Measurements from ENCODE around the gene UQCRC2.

Gene UQCRC2

GRCh38 chr16:21959050-21959449 lies 5.9 kb downstream of the UQCRC2 start:
- H3K4me3 ChIP-seq (replicated peaks; ENCODE audit: low read depth, low read length) = no peak overlapping the region
- no peak for TF ChIP-seq CTCF (IDR thresholded peaks at IDR 0.05; ENCODE audit: low read depth, low read length, missing control alignments)
- no peak for DNase-seq (ENCODE audit: extremely low read depth, low read depth)

GRCh38 chr16:21962475-21962874 lies 9.3 kb downstream of the UQCRC2 start:
- H3K4me3 ChIP-seq (replicated peaks; ENCODE audit: low read depth, low read length) = no peak overlapping the region
- no peak for DNase-seq (ENCODE audit: extremely low read depth, low read depth)
- no peak for TF ChIP-seq CTCF (IDR thresholded peaks at IDR 0.05; ENCODE audit: low read depth, low read length, missing control alignments)

GRCh38 chr16:21963887-21964286 lies 10.7 kb downstream of the UQCRC2 start:
- DNase-seq (ENCODE audit: extremely low read depth, low read depth) = no peak
- no peak for TF ChIP-seq CTCF (IDR thresholded peaks at IDR 0.05; ENCODE audit: low read depth, low read length, missing control alignments)
- no peak overlapping the region for H3K4me3 ChIP-seq (replicated peaks; ENCODE audit: low read depth, low read length)

- no peak for DNase-seq (ENCODE audit: extremely low read depth, low read depth)
- H3K4me3 ChIP-seq (replicated peaks; ENCODE audit: low read depth, low read length) = no peak overlapping the region
- no peak for TF ChIP-seq CTCF (IDR thresholded peaks at IDR 0.05; ENCODE audit: low read depth, low read length, missing control alignments)
Measured at GRCh38 chr16:21964353-21964752, 11.2 kb downstream of the UQCRC2 start.

GRCh38 chr16:21971856-21972255 lies 18.7 kb downstream of the UQCRC2 start:
- H3K4me3 ChIP-seq (replicated peaks; ENCODE audit: low read depth, low read length) = no peak overlapping the region
- no peak for TF ChIP-seq CTCF (IDR thresholded peaks at IDR 0.05; ENCODE audit: low read depth, low read length, missing control alignments)
- DNase-seq (ENCODE audit: extremely low read depth, low read depth) = no peak

GRCh38 chr16:21973945-21974344 lies 20.8 kb downstream of the UQCRC2 start:
- no peak overlapping the region for H3K4me3 ChIP-seq (replicated peaks; ENCODE audit: low read depth, low read length)
- no peak for DNase-seq (ENCODE audit: extremely low read depth, low read depth)
- TF ChIP-seq CTCF (IDR thresholded peaks at IDR 0.05; ENCODE audit: low read depth, low read length, missing control alignments) = no peak

GRCh38 chr16:21980032-21980431 lies 26.9 kb downstream of the UQCRC2 start:
- no peak overlapping the region for H3K4me3 ChIP-seq (replicated peaks; ENCODE audit: low read depth, low read length)
- TF ChIP-seq CTCF (IDR thresholded peaks at IDR 0.05; ENCODE audit: low read depth, low read length, missing control alignments) = no peak
- DNase-seq (ENCODE audit: extremely low read depth, low read depth) = no peak

All from HFF-Myc (cell line).